Heart left ventricle (tissue), 16 donors: ENCODE results near the gene GSTA3. TPM values are rescaled to one million over a fixed set of nuclear protein-coding genes. Genes with fewer than 3 reads are reported as not detected.

ENCODE experiments used
- ATAC-seq, 4 donors: fragments of 200-7000 bp; cut with Tn5 transposase; one replicate each; pipeline ENCODE4 v1.9.1; 2020 to 2022; ENCODE audit warnings: moderate library complexity in 4 of 4, mild to moderate bottlenecking in 3 of 4, moderate number of reproducible peaks in 1 of 4
- DNase-seq, 5 donors: peaks; one replicate each; pipeline ENCODE4 v3.0.0-alpha.2; 2020
- H3K27ac ChIP-seq, 12 donors: fragments of 200-600 bp; sonication (generic) in 4 of 12; one replicate each; pipeline versions ENCODE4 v1.5.0 to v1.8.0; 2016 to 2022; ENCODE audit warnings: mild to moderate bottlenecking in 2 of 12
- H3K27me3 ChIP-seq, 9 donors: fragments of 200-600 bp; sonication (generic) in 2 of 9; one replicate each; pipeline versions ENCODE4 v1.5.1 to v1.8.0; 2016 to 2022; ENCODE audit warnings: mild to moderate bottlenecking in 3 of 9
- H3K36me3 ChIP-seq, 9 donors: fragments of 200-600 bp; sonication (generic) in 2 of 9; one replicate each; pipeline versions ENCODE4 v1.5.0 to v1.8.0; 2018 to 2022; ENCODE audit warnings: mild to moderate bottlenecking in 2 of 9
- H3K4me1 ChIP-seq, 12 donors: fragments of 200-600 bp; sonication (generic) in 4 of 12; one replicate each; pipeline versions ENCODE4 v1.5.0 to v1.8.0; 2016 to 2022; ENCODE audit warnings: mild to moderate bottlenecking in 3 of 12
- H3K4me3 ChIP-seq, 12 donors: fragments of 200-600 bp; sonication (generic) in 4 of 12; one replicate each; pipeline versions ENCODE4 v1.5.0 to v1.8.0; 2017 to 2022; ENCODE audit warnings: mild to moderate bottlenecking in 9 of 12, moderate library complexity in 4 of 12
- H3K9me3 ChIP-seq, 12 donors: fragments of 200-600 bp; sonication (generic) in 4 of 12; one replicate each; pipeline versions ENCODE4 v1.5.0 to v1.8.0; 2016 to 2022; ENCODE audit warnings: mild to moderate bottlenecking in 1 of 12
- POLR2A ChIP-seq, 2 donors: fragments of 450-650 bp; IDR thresholded peaks; one replicate each; pipeline ENCODE4 v1.6.1; 2017; ENCODE audit warnings: antibody characterized with exemption in 2 of 2, mild to moderate bottlenecking in 2 of 2, moderate library complexity in 2 of 2
- WGBS, 4 donors: extraction: QIAGEN DNeasy Blood & Tissue Kit in 2 of 4; methylation state at CpG; one replicate each; pipeline versions ENCODE4 v1.1.5 to v1.1.7; 2013 to 2018; 5-methylcytosine and 5-hydroxymethylcytosine counted together
- intact Hi-C, 10 donors: fragments of 100-400 bp; cut with DNase I; formaldehyde crosslinking; loops; one replicate each; pipeline versions ENCODE4 v1.11.1 to v1.14.2; 2022
- polyA plus RNA-seq, 2 donors: library from polyadenylated mRNA; stranded (reverse); fragments of 200-250 nt; gene quantifications; one replicate each; pipeline ENCODE4 v1.2.3, GENCODE V29; 2013
- total RNA-seq, 9 donors: library from RNA; depleted of rRNA in 2 of 9; stranded (reverse); fragments of >200 nt in 2 of 9; fragmentation: NEBNext Ultra II Directional in 3 of 9; extraction: Animal tissue kit (Norgen Biotek cat#: 25700) in 3 of 9; gene quantifications; one replicate each; pipeline versions ENCODE4 v1.1.0 to v1.2.4, GENCODE V29; 2016 to 2023
- TF ChIP-seq, protein P1 (sequence below), 12 donors: fragments of 200-600 bp; sonication (generic) in 4 of 12; IDR thresholded peaks; one replicate each; pipeline versions ENCODE4 v1.5.0 to v1.8.0; 2018 to 2022; ENCODE audit warnings: antibody characterized with exemption in 12 of 12, mild to moderate bottlenecking in 5 of 12
- donor health status: ischemic (EF 13 %, LVEDD 7.1; RV severe dilation, severe dysfunction).
- donor health status: healthy with polysubstance abuse.
- donor health status: DM: no; HTN: yes; CAD: no.
- donor health status: DM: no; HTN: no; CAD: no.
- donor health status: ischemic (EF 25% LVEDD 6.9; RV normal size, moderate dysfunction).
- donor health status: ischemic (EF 25% LVEDD 5.7; RV mildly dilated, moderate dysfunction).
- donor health status: healthy.
- donor health status: DM: yes; HTN: yes; CAD: no.
- donor health status: ischemic (EF 35%, LVEDD 5.7; RV mildly dilated, moderate dysfunction).
- donor health status: nonischemic (EF 11% LVEDD 7.7; RV severe dilation, severe dysfunction).
- donor health status: DM: yes; HTN: yes; CAD: no.
- donor health status: PGD.
- donor health status: ischemic (EF 29% LVEDD 5.4; RV normal size, mild dysfunction).
- donor health status: nonischemic (EF 23%, LVEDD 6.1; RV moderate dilation, normal function).

Gene GSTA3
- total and polyA plus RNA-seq, 11 donors = not detected

DNA sequence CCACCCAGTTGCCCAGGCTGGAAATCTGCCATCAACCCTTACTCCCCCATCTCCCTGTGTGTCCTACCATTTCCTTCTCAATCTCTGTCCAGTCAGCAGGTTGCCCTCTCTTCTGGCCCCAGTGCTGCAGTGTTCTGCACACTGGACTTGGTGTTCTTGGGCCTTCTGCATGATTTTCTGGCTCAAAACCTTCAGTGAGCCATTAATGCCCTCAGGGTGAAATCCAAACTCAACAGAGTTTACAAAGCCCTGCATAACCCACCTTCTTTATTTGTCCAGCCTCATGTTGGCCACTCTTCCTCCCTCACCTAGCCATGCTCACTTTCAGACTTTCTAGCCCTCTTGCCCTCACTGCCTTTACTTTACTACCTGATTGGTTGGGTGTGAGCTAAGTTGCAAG, 5.0 kb upstream of the GSTA3 start:
- intact Hi-C loops = no loop called here
- no peaks in the 10 kb centered on the region for H3K4me1 ChIP-seq
- no peak for DNase-seq
- no peaks in the 10 kb centered on the region for H3K36me3 ChIP-seq
- no peak for TF ChIP-seq POLR2A (IDR thresholded peaks at IDR 0.05)
- TF ChIP-seq, protein P1, sequence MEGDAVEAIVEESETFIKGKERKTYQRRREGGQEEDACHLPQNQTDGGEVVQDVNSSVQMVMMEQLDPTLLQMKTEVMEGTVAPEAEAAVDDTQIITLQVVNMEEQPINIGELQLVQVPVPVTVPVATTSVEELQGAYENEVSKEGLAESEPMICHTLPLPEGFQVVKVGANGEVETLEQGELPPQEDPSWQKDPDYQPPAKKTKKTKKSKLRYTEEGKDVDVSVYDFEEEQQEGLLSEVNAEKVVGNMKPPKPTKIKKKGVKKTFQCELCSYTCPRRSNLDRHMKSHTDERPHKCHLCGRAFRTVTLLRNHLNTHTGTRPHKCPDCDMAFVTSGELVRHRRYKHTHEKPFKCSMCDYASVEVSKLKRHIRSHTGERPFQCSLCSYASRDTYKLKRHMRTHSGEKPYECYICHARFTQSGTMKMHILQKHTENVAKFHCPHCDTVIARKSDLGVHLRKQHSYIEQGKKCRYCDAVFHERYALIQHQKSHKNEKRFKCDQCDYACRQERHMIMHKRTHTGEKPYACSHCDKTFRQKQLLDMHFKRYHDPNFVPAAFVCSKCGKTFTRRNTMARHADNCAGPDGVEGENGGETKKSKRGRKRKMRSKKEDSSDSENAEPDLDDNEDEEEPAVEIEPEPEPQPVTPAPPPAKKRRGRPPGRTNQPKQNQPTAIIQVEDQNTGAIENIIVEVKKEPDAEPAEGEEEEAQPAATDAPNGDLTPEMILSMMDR (IDR thresholded peaks at IDR 0.05) = no peak
- H3K27ac ChIP-seq = no peak overlapping the region
- no peaks in the 10 kb centered on the region for H3K9me3 ChIP-seq
- H3K27me3 ChIP-seq = no peaks in the 10 kb centered on the region
- ATAC-seq = no peak
- no peak overlapping the region for H3K4me3 ChIP-seq

DNA sequence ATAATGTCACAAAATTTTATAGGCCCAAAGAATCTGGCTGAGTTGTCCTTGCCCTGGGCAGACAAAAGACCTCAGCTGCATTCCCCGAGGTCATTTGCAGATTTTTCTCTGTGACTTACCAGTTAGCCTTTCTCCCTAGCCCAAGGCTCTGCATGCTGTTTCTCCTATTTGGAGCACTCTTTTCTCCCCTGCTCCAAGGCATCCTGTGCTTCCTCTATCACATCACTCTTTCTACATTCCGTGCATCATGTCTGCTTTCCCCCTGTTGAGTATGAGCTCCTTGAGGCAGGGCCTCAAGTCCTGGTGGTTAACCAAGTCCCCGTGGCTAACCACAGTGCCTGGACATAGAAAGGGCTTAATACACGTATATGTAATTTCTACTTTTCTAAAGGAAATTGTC, 593 bp upstream of the GSTA3 start:
- peaks cover 0 to 3% (median 0%) of the 10 kb centered on the region in 12 donors for H3K9me3 ChIP-seq
- H3K27ac ChIP-seq = no peak overlapping the region
- TF ChIP-seq, protein P1 (IDR thresholded peaks at IDR 0.05) = no peak
- no peak for TF ChIP-seq POLR2A (IDR thresholded peaks at IDR 0.05)
- H3K27me3 ChIP-seq = no peaks in the 10 kb centered on the region
- no peaks in the 10 kb centered on the region for H3K4me1 ChIP-seq
- H3K36me3 ChIP-seq = no peaks in the 10 kb centered on the region
- H3K4me3 ChIP-seq = no peak overlapping the region
- intact Hi-C loops = no loop called here
- ATAC-seq = no peak
- no peak for DNase-seq
- WGBS, 4 donors = 74 to 75% (median 75%) methylated on average over 4 of the region's 4 CpGs

DNA sequence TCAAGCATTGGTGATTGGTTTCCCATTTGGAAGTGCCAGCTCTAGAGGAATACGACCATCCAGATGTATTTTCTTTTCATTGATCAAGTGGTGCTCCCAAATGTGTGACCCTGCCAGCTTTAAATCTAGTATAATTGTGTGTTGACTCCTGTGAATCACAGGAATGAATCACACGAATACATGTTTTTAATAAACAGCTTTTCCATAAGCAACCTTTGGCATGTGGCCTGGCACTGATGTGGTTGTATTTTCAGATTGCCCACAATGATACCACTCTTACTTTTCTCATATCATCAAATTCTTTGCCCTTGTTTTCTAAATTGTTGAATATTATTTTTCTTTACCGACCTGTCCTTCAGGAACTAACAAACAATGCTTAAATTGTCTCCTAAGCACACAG, 367 bp downstream of the GSTA3 start:
- Histone ChIP-seq H3K9me3 (peaks cover 0 to 3% (median 0%) of the 10 kb centered on the region in 12 donors), H3K4me3 (no peak overlapping the region), H3K36me3 (no peaks in the 10 kb centered on the region), H3K27ac (no peak overlapping the region), H3K27me3 (no peaks in the 10 kb centered on the region), H3K4me1 (no peaks in the 10 kb centered on the region)
- DNase-seq (no peak), ATAC-seq (no peak)
- intact Hi-C loops = no loop called here
- WGBS, 4 donors = 80 to 85% (median 81%) methylated on average over 3 of the region's 3 CpGs
- no peak for TF ChIP-seq POLR2A (IDR thresholded peaks at IDR 0.05)
- TF ChIP-seq, protein P1 (IDR thresholded peaks at IDR 0.05) = no peak

DNA sequence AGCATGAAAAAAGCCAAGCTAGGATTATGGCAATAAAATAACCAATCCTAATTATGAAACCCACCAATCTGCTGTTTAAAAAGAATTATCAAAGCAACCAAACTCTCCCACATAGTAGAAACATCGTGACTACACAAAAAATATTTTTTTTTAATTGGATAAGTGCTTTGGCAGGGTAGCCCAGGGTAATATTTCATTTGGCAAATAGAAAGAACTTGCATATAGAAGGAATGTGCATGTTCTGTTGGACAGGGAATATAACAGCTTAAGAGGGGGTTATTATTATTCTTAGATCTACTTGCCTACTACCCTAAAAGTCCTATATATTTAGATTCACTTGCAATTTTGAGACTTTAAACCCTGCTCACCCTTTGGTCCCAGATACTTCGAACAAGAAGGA, 972 bp downstream of the GSTA3 start:
- Histone ChIP-seq H3K27ac (no peak overlapping the region), H3K36me3 (no peaks in the 10 kb centered on the region), H3K9me3 (peaks cover 0 to 3% (median 0%) of the 10 kb centered on the region in 12 donors), H3K27me3 (no peaks in the 10 kb centered on the region), H3K4me1 (no peaks in the 10 kb centered on the region), H3K4me3 (no peak overlapping the region)
- ATAC-seq (no peak), DNase-seq (no peak)
- intact Hi-C loops = no loop called here
- 76 to 87% (median 80%) methylated on average over 2 of the region's 2 CpGs for WGBS, 4 donors
- TF ChIP-seq POLR2A (IDR thresholded peaks at IDR 0.05) = no peak
- TF ChIP-seq, protein P1 (IDR thresholded peaks at IDR 0.05) = no peak
